HL-60 (cell line): ENCODE measurements around the gene LIPA.
"Not testable (repeated sequence)": the region's sequence is repeated elsewhere in the genome, so short reads cannot be mapped to it uniquely, and the experiment has no call there.

Experiments
- DNase-seq, 2 experiments: peaks; one replicate each; pipeline ENCODE4 v3.0.0-alpha.2; 2010 to 2020; ENCODE audit warnings: low read depth in 1 of 2, low spot score in 1 of 2
- H3K27ac ChIP-seq: fragments of 250-450 bp; sonication (Bioruptor Pico); replicated peaks from 2 replicates; pipeline ENCODE4 v1.5.1; 2020; ENCODE audit warnings: mild to moderate bottlenecking, moderate library complexity
- H3K27me3 ChIP-seq: fragments of 250-450 bp; sonication (Bioruptor Pico); 2 replicates; pipeline ENCODE4 v1.5.1; 2021; ENCODE audit warnings: mild to moderate bottlenecking, moderate library complexity; ENCODE audit not compliant: insufficient read depth, poor library complexity, severe bottlenecking
- H3K4me3 ChIP-seq: replicated peaks from 2 replicates; pipeline ENCODE4 v1.5.1; 2011; ENCODE audit warnings: mild to moderate bottlenecking, control low read depth, low read length; ENCODE audit not compliant: insufficient read depth
- CTCF ChIP-seq: IDR thresholded peaks from one replicate; pipeline ENCODE4 v1.5.1; 2011; ENCODE audit warnings: low read length, control low read depth, inconsistent platforms; ENCODE audit not compliant: insufficient read depth
- GABPA ChIP-seq: IDR thresholded peaks from 2 replicates; pipeline ENCODE4 v1.6.1; 2012; ENCODE audit warnings: low read depth
- POLR2AphosphoS5 ChIP-seq: IDR thresholded peaks from 2 replicates; pipeline ENCODE4 v1.6.1; 2012; ENCODE audit warnings: low read depth
- REST ChIP-seq: IDR thresholded peaks from 2 replicates; pipeline ENCODE4 v1.6.1; 2012; ENCODE audit warnings: low read depth; ENCODE audit not compliant: insufficient replicate concordance
- SPI1 ChIP-seq: IDR thresholded peaks from 2 replicates; pipeline ENCODE4 v1.6.1; 2012; ENCODE audit warnings: low read depth, mild to moderate bottlenecking, borderline replicate concordance

The LIPA gene

GRCh38 chr10:89297356-89297755 lies 45.8 kb upstream of the LIPA start:
- TF ChIP-seq GABPA (no peak), POLR2AphosphoS5 (no peak), CTCF (no peak), REST (no peak), SPI1 (no peak)
- Histone ChIP-seq H3K27me3 (no peaks in the 10 kb centered on the region), H3K27ac (peak overlapping the region; percentile 24; the same call in 1 of the 2 replicates), H3K4me3 (no peak overlapping the region)
- DNase-seq: no peak

GRCh38 chr10:89296220-89296648 lies 44.7 kb upstream of the LIPA start:
- Histone ChIP-seq H3K4me3 (no peak overlapping the region), H3K27me3 (no peaks in the 10 kb centered on the region), H3K27ac (peak overlapping the region; percentile 69)
- TF ChIP-seq CTCF (no peak), POLR2AphosphoS5 (no peak), SPI1 (peak; percentile 16; the same call in 1 of the 2 replicates)
- peak; percentile 75 to 88 for DNase-seq

GRCh38 chr10:89295597-89295996 lies 44.0 kb upstream of the LIPA start:
- H3K27ac ChIP-seq: peak overlapping the region; percentile 69
- TF ChIP-seq CTCF: no peak
- no peak for TF ChIP-seq SPI1
- TF ChIP-seq REST: no peak
- no peak for TF ChIP-seq POLR2AphosphoS5
- TF ChIP-seq GABPA: no peak
- DNase-seq: peak; percentile 40 to 41
- H3K4me3 ChIP-seq: no peak overlapping the region
- H3K27me3 ChIP-seq: no peaks in the 10 kb centered on the region

GRCh38 chr10:89294721-89295239 lies 43.2 kb upstream of the LIPA start:
- no peaks in the 10 kb centered on the region for H3K27me3 ChIP-seq
- no peak overlapping the region for H3K4me3 ChIP-seq
- H3K27ac ChIP-seq: peak overlapping the region; percentile 69
- TF ChIP-seq GABPA (no peak), CTCF (no peak)
- DNase-seq: no peak

- not testable (repeated sequence) for DNase-seq, H3K27ac ChIP-seq, H3K27me3 ChIP-seq, H3K4me3 ChIP-seq
These were observed 33.7 kb upstream of the LIPA start for GRCh38 chr10:89285303-89285702.

GRCh38 chr10:89284711-89285110 lies 33.1 kb upstream of the LIPA start:
- DNase-seq, H3K4me3 ChIP-seq, H3K27ac ChIP-seq, H3K27me3 ChIP-seq: not testable (repeated sequence)
